AG04450 (cell line): ENCODE results near the gene ATP8A2. TPM values are rescaled to one million over a fixed set of nuclear protein-coding genes. Genes with fewer than 3 reads are reported as not detected.

Experiments used
- CTCF ChIA-PET: fragments of 300-600, 350-600 bp; formaldehyde crosslinking; extraction: SDS; loops from one replicate; lab custom pipeline; 2022; ENCODE audit warnings: antibody characterized with exemption, inconsistent platforms; lab: Charles Lee
- POLR2A ChIA-PET: fragments of 350-600 bp; formaldehyde crosslinking; extraction: SDS; loops from one replicate; lab custom pipeline; 2021; ENCODE audit warnings: antibody characterized with exemption, inconsistent platforms; lab: Yijun Ruan, JAX
- DNase-seq: peaks from one replicate; pipeline ENCODE4 v3.0.0-alpha.2; 2011; ENCODE audit warnings: low read depth, low spot score
- H3K27ac ChIP-seq: one replicate; pipeline ENCODE4 v1.5.1; 2012; ENCODE audit warnings: low read depth, low read length, control low read depth
- H3K27me3 ChIP-seq: one replicate; pipeline ENCODE4 v1.6.0; 2012; ENCODE audit warnings: low read length; ENCODE audit not compliant: control insufficient read depth, insufficient read depth
- H3K4me3 ChIP-seq: 2 replicates; pipeline ENCODE4 v1.5.1; 2011; ENCODE audit warnings: mild to moderate bottlenecking, low read depth, low read length, control low read depth
- H3K9me3 ChIP-seq: 2 replicates; pipeline ENCODE4 v1.5.1; 2012; ENCODE audit warnings: low read length; ENCODE audit not compliant: control insufficient read depth, insufficient read depth
- CTCF ChIP-seq: IDR thresholded peaks from 2 replicates; pipeline ENCODE4 v1.5.1; 2011; ENCODE audit warnings: low read depth, low read length, control low read depth, inconsistent platforms
- polyA plus RNA-seq: library from polyadenylated mRNA; depleted of rRNA; stranded (reverse); fragments of >200 nt; gene quantifications from 2 replicates; pipeline ENCODE4 v1.2.3, GENCODE V29; 2011

ATP8A2 gene
- polyA plus RNA-seq, 1 experiment: 0.19 TPM

DNA sequence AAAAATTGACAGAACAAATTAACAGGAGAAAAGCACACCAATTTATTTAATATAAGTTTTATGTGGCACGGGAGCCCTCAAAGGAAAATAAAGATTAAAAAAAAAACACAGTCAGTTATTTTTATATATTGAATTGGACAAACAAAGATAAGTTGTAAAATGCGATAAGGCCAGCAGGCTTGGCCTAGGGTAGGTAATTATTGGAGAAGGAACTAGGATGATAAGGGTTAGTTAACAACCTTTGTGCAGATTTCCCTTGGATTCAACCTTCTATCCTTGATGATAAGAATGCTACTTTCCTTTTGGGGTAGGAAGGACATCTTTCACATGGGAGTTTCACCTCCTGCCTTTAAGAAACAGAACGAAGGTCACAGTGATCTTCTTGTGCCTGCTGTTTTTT is 427.2 kb downstream of the ATP8A2 start:
- no peak overlapping the region for H3K4me3 ChIP-seq
- no peaks in the 10 kb centered on the region for H3K27me3 ChIP-seq
- no peak overlapping the region for H3K27ac ChIP-seq
- CTCF ChIA-PET: no interaction called here
- POLR2A ChIA-PET: no interaction called here
- no peak for DNase-seq
- H3K9me3 ChIP-seq: no peaks in the 10 kb centered on the region
- TF ChIP-seq CTCF: no peak

GRCh38 chr13:25800523-25800922 is 428.7 kb downstream of the ATP8A2 start:
- H3K27me3 ChIP-seq: no peaks in the 10 kb centered on the region
- no peak overlapping the region for H3K27ac ChIP-seq
- CTCF ChIA-PET: no interaction called here
- no peak for DNase-seq
- POLR2A ChIA-PET: no interaction called here
- H3K4me3 ChIP-seq: no peak overlapping the region
- no peak for TF ChIP-seq CTCF
- no peaks in the 10 kb centered on the region for H3K9me3 ChIP-seq

- H3K4me3 ChIP-seq: no peak overlapping the region
- ChIA-PET POLR2A (no interaction called here), CTCF (no interaction called here)
- no peak for TF ChIP-seq CTCF
- no peak for DNase-seq
- no peaks in the 10 kb centered on the region for H3K27me3 ChIP-seq
- H3K27ac ChIP-seq: no peak overlapping the region
- H3K9me3 ChIP-seq: no peaks in the 10 kb centered on the region
Observed at GRCh38 chr13:25802579-25802978, 430.8 kb downstream of the ATP8A2 start.

DNA sequence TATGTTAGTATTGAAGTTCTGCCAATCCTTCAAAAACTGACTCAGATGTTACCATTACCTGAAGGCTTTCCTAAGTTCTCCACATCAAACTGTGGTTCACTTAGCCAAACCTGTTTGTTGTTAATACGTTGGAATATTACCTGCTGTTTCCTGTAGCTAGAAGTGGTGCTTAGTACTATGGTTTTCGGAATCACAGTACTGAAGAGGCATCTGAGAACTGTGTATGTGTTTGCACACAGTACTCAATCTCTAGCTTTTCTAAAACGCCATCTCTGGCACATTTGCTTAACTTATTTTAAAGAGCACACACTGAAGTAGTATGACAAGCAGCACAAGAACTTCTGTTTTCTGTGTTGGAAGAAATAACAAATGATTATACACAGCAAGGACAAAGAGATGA is 431.9 kb downstream of the ATP8A2 start:
- CTCF ChIA-PET: no interaction called here
- POLR2A ChIA-PET: no interaction called here

More for the DNA sequence above, 431.9 kb downstream of the ATP8A2 start:
- no peak for TF ChIP-seq CTCF
- Histone ChIP-seq H3K9me3 (no peaks in the 10 kb centered on the region), H3K27ac (no peak overlapping the region), H3K4me3 (no peak overlapping the region), H3K27me3 (no peaks in the 10 kb centered on the region)
- no peak for DNase-seq
